BE2C (cell line): ENCODE data around the gene MTMR1.

Experiments
- DNase-seq: peaks from one replicate; pipeline ENCODE4 v3.0.0-alpha.2; 2020
- H3K27me3 ChIP-seq: fragments of 250-450 bp; sonication (Bioruptor Pico); 2 replicates; pipeline ENCODE4 v1.5.1; 2020; ENCODE audit warnings: mild to moderate bottlenecking
- H3K36me3 ChIP-seq: fragments of 250-450 bp; sonication (Bioruptor Pico); 2 replicates; pipeline ENCODE4 v1.5.1; 2020; ENCODE audit warnings: mild to moderate bottlenecking
- H3K4me1 ChIP-seq: fragments of 250-450 bp; sonication (Bioruptor Pico); 2 replicates; pipeline ENCODE4 v1.5.1; 2020
- H3K4me3 ChIP-seq: 2 replicates; pipeline ENCODE4 v1.5.1; 2011; ENCODE audit warnings: low read depth, low read length
- H3K9me3 ChIP-seq: fragments of 250-450 bp; sonication (Bioruptor Pico); 2 replicates; pipeline ENCODE4 v1.5.1; 2020
- TF ChIP-seq, protein P1 (sequence below): IDR thresholded peaks from 2 replicates; pipeline ENCODE4 v1.5.1; 2012; ENCODE audit warnings: mild to moderate bottlenecking, low read depth, low read length

Gene MTMR1

DNA sequence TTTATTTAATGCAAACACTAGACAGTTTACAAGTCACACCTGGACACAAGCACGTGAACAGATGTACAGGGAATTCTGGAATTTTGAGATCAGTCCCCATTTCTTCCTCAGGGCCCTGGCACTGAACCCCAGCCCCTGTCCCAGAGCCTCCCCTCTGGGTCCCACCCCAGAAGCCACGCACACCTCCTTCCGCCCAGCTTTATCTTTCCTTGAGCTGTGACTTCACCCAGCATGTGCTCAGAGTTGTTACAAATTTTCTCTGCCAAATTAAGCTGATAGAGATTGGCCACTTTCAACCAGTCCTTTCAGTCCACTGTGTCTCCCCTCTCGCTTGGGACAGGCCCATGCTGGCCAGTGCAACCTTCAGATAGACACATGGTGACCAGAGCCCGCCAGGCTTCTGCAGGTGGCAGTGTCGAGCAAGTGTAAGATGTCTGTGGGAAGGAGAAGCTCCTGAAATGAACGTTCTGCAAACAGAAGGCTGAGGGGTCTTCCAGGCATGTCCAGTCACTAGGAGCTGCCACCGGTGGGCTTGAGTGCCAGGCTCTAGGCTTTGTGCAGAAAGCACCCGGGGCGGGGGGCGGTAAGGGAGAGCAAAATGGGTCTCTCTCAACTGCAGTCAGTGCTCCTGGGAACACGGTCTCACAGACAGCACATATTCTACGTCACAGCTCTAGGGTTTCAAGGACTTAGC is 73.3 kb downstream of the MTMR1 start:
- no peaks in the 10 kb centered on the region for H3K27me3 ChIP-seq
- H3K9me3 ChIP-seq = no peaks in the 10 kb centered on the region
- no peak for DNase-seq
- H3K4me1 ChIP-seq = no peaks in the 10 kb centered on the region
- no peak overlapping the region for H3K4me3 ChIP-seq
- H3K36me3 ChIP-seq = no peaks in the 10 kb centered on the region
- TF ChIP-seq, protein P1, sequence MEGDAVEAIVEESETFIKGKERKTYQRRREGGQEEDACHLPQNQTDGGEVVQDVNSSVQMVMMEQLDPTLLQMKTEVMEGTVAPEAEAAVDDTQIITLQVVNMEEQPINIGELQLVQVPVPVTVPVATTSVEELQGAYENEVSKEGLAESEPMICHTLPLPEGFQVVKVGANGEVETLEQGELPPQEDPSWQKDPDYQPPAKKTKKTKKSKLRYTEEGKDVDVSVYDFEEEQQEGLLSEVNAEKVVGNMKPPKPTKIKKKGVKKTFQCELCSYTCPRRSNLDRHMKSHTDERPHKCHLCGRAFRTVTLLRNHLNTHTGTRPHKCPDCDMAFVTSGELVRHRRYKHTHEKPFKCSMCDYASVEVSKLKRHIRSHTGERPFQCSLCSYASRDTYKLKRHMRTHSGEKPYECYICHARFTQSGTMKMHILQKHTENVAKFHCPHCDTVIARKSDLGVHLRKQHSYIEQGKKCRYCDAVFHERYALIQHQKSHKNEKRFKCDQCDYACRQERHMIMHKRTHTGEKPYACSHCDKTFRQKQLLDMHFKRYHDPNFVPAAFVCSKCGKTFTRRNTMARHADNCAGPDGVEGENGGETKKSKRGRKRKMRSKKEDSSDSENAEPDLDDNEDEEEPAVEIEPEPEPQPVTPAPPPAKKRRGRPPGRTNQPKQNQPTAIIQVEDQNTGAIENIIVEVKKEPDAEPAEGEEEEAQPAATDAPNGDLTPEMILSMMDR = peak; percentile 23; the same call in 1 of the 2 replicates

DNA sequence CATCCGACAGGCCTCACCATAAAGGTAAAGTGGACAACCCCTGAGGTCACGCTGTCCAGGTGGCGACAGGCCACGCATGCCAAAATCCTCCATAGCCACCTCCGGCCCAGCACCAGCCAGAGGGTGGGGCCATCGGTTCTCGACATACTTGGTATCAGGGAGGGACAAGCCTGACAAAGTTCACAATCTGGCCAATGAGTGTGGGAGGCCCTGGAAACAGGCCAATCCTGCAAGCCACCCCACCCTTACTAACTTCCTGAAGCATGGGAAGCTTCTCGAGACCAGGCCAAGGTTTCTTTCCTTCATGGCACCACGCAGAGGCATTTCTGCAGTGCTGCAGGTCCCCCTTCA is 73.8 kb downstream of the MTMR1 start:
- Histone ChIP-seq H3K4me3 (no peak overlapping the region), H3K27me3 (no peaks in the 10 kb centered on the region), H3K36me3 (no peaks in the 10 kb centered on the region), H3K9me3 (no peaks in the 10 kb centered on the region), H3K4me1 (no peaks in the 10 kb centered on the region)
- DNase-seq = no peak
- TF ChIP-seq, protein P1 = no peak

DNA sequence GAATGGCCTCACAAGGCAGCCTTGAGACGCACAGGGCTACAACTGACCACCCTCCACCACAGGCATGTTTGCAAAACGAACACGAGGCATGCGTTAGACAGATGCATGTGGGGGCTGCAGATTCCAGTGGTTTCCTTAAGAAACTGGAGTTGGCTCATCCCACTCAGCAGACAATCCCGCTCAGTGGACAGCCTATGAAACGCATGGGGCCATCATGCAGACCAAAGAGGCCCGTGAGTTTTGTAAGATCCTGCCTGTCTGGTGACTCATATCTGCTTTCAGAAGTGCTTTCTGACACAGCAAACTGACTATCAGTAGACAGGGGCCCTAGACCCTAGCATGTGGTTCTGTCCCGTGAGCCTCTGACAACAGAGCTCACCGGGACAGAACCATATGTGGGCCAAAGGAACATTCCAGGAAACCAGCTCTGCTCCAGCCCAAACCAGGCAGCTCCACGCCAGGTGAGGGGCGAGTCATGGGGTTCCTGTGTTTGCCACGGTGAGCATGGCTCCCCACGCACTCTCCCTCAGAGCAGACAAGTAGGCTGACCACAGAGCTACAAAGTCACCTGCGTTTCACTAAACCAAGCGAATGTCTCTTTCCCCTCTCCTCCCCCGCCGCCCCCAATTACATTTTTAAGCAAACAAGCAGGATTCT is 74.4 kb downstream of the MTMR1 start:
- Histone ChIP-seq H3K9me3 (no peaks in the 10 kb centered on the region), H3K4me3 (no peak overlapping the region), H3K36me3 (no peaks in the 10 kb centered on the region), H3K27me3 (no peaks in the 10 kb centered on the region), H3K4me1 (no peaks in the 10 kb centered on the region)
- TF ChIP-seq, protein P1 = no peak
- DNase-seq = no peak

DNA sequence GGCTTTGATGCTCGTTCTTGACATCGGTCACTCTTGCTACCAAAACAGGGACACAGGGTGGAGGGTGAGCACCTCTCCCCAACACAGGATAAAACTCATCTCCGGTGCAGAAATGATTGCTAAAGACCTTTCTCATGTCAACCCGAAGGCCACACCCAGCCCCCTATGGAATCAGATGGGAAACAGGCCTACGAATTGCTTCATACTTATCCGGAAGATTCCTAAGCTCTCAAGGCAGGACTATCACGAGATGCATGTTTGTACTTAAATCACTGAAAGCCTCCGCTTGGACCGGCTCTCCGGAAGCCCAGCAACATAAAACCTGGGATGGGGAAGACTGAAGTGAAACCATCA is 74.9 kb downstream of the MTMR1 start:
- DNase-seq = no peak
- TF ChIP-seq, protein P1 = no peak
- H3K9me3 ChIP-seq = no peaks in the 10 kb centered on the region
- no peaks in the 10 kb centered on the region for H3K36me3 ChIP-seq
- no peaks in the 10 kb centered on the region for H3K4me1 ChIP-seq
- H3K4me3 ChIP-seq = no peak overlapping the region
- H3K27me3 ChIP-seq = no peaks in the 10 kb centered on the region

DNA sequence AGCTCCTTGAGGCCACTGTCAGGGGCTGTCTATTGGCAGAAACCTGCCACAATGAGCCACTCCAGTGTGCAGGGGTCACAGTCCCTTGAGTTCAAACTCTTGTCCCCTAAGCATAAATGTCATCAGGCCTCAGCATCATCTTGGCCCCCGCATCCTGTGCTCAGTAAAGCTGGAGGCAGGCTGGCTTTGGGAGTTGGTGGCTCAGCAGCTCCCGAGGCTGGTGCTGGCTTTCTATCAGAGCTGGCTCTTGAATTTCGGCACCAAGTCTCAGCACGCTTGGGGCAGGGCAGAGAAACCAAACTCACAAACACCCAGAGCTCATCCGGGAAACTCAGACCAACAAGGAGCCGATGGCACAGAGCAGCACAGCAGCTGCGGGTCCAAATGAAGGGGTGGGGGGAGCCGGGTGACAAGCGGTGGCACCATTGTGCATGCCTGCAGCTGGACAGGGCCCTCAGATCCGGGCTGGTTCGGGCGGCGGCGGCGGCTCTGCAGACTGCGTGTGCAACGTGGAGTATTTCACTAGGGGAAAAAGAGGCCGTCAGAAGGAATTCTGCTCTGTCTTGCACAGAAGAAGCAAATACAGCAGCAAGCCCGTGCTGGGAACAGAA is 75.5 kb downstream of the MTMR1 start:
- Histone ChIP-seq H3K36me3 (no peaks in the 10 kb centered on the region), H3K4me3 (no peak overlapping the region), H3K4me1 (no peaks in the 10 kb centered on the region), H3K9me3 (no peaks in the 10 kb centered on the region), H3K27me3 (no peaks in the 10 kb centered on the region)
- TF ChIP-seq, protein P1 = no peak
- DNase-seq = no peak

DNA sequence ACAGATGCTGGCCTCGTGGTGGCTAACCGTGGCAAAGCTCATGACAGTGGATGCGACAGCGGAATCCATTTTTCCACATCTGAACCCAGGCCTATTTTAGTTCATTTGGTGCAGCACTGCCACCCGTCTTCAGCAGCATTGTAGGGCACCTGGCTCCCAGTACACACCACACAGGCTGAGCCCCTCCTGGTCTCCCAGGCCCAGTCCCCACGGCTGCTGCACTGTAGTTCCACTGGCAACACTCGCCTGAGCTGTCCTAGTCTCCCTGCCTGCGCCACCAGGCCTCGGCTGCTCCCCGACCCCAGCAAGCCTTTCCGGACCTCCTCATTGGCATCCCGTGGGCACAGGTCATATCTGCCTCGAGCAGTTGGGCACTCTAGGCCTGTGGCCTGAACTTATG is 76.2 kb downstream of the MTMR1 start:
- DNase-seq = no peak
- no peak overlapping the region for H3K4me3 ChIP-seq
- H3K9me3 ChIP-seq = no peaks in the 10 kb centered on the region
- no peaks in the 10 kb centered on the region for H3K27me3 ChIP-seq
- no peaks in the 10 kb centered on the region for H3K36me3 ChIP-seq
- no peaks in the 10 kb centered on the region for H3K4me1 ChIP-seq
- TF ChIP-seq, protein P1 = no peak
